Ovary (tissue), 9 donors: Measurements from ENCODE around the gene TALDO1. TPM values are rescaled to one million over a fixed set of nuclear protein-coding genes. Genes with fewer than 3 reads are reported as not detected.

Experiments
- DNase-seq, 5 donors: peaks; one replicate each; pipeline ENCODE4 v3.0.0-alpha.2; 2019 to 2020
- H3K27ac ChIP-seq, 2 donors: fragments of 200-600 bp; one replicate each; pipeline versions ENCODE4 v1.5.1 to v1.8.0; 2019 to 2022
- H3K27me3 ChIP-seq: fragments of 200-600 bp; one replicate; pipeline ENCODE4 v1.8.0; 2022
- H3K36me3 ChIP-seq: fragments of 200-600 bp; sonication (generic); one replicate; pipeline ENCODE4 v1.5.1; 2019
- H3K4me1 ChIP-seq: one replicate; pipeline ENCODE4 v1.8.1; 2013; ENCODE audit warnings: mild to moderate bottlenecking, moderate library complexity; ENCODE audit not compliant: insufficient read depth
- H3K4me3 ChIP-seq: fragments of 200-600 bp; sonication (generic); one replicate; pipeline ENCODE4 v1.5.1; 2017
- H3K9me3 ChIP-seq, 2 donors: fragments of 200-600 bp in 1 of 2; sonication (generic) in 1 of 2; one replicate each; pipeline versions ENCODE4 v1.5.1 to v1.8.1; 2013 to 2019; ENCODE audit warnings: mild to moderate bottlenecking in 1 of 2, moderate library complexity in 1 of 2
- EP300 ChIP-seq: sonication (generic); formaldehyde crosslinking; IDR thresholded peaks from one replicate; pipeline ENCODE4 v1.6.1; 2017; ENCODE audit warnings: antibody characterized with exemption
- POLR2A ChIP-seq: fragments of 450-650 bp; IDR thresholded peaks from one replicate; pipeline ENCODE4 v1.6.1; 2017; ENCODE audit warnings: antibody characterized with exemption, mild to moderate bottlenecking, moderate library complexity
- WGBS, 3 donors: extraction: QIAGEN DNeasy Blood & Tissue Kit in 1 of 3; methylation state at CpG; one replicate each; pipeline versions ENCODE4 v1.1.5 to v1.1.7; 2013 to 2017; 5-methylcytosine and 5-hydroxymethylcytosine counted together
- intact Hi-C, 4 donors: fragments of 100-400 bp; cut with DNase I; formaldehyde crosslinking; loops; one replicate each; pipeline versions ENCODE4 v1.11.0 to v1.15.1; 2022 to 2023
- polyA plus RNA-seq, 2 donors: library from polyadenylated mRNA; stranded (reverse); fragments of 200-250 nt in 1 of 2; fragments of 350-450 nt in 1 of 2; fragmentation: Illumina TruSeq in 1 of 2; extraction: RNeasy Lipid Tissue Mini Kit (QIAGEN cat#74804) in 1 of 2; gene quantifications; one replicate each; pipeline ENCODE4 v1.2.3, GENCODE V29; 2013 to 2014
- total RNA-seq, 7 donors: library from RNA; depleted of rRNA in 2 of 7; stranded (reverse); fragments of >200 nt in 2 of 7; fragmentation: NEBNext Ultra II Directional in 3 of 7; extraction: Animal tissue kit (Norgen Biotek cat#: 25700) in 3 of 7; gene quantifications; one replicate each; pipeline versions ENCODE4 v1.1.0 to v1.2.4, GENCODE V29; 2016 to 2023
- TF ChIP-seq, protein P1 (sequence below), 3 donors: fragments of 450-650 bp in 2 of 3; fragments of 200-600 bp in 1 of 3; IDR thresholded peaks; one replicate each; pipeline versions ENCODE4 v1.5.1 to v1.8.0; 2016 to 2022; ENCODE audit warnings: antibody characterized with exemption in 3 of 3, mild to moderate bottlenecking in 1 of 3
- donor health status: DM: no; HTN: no; CAD: no; lungs with moderate emphysema.
- donor health status: DM: no; HTN: no; CAD: no.
- donor health status: Bipolar disorder and iron deficiency.
- donor health status: DM: yes; HTN: yes; CAD: no.
- donor health status: DM: no; HTN: no; CAD: no.
- donor health status: DM: yes; HTN: yes; CAD: no.

TALDO1 gene
- total and polyA plus RNA-seq, 9 donors = 75.0 to 134 (median 110) TPM

DNA sequence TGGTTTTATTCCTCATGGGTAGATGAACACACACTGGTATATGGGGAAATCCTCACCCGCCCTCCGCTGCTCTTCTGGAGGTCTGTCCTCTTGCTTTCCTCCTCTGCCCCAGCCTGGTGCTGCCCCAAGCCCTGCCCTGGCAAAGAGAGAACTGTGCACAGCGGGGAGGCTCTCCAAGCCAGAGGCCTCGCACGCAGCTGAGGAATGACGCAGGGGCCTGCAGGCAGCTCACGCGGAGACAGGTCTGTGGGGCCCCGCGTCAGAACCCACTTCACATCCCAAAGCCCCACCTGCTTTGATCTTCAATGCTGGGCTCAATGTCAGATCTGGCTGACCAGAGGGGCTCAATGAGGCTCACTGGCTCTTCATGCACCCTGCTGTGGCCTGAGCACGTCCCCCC, 20.0 kb downstream of the TALDO1 start:
- Histone ChIP-seq H3K4me1 (no peaks in the 10 kb centered on the region), H3K9me3 (no peaks in the 10 kb centered on the region), H3K27me3 (no peaks in the 10 kb centered on the region), H3K36me3 (no peaks in the 10 kb centered on the region), H3K27ac (no peak overlapping the region), H3K4me3 (no peak overlapping the region)
- intact Hi-C loops = no loop called here
- TF ChIP-seq, protein P1, sequence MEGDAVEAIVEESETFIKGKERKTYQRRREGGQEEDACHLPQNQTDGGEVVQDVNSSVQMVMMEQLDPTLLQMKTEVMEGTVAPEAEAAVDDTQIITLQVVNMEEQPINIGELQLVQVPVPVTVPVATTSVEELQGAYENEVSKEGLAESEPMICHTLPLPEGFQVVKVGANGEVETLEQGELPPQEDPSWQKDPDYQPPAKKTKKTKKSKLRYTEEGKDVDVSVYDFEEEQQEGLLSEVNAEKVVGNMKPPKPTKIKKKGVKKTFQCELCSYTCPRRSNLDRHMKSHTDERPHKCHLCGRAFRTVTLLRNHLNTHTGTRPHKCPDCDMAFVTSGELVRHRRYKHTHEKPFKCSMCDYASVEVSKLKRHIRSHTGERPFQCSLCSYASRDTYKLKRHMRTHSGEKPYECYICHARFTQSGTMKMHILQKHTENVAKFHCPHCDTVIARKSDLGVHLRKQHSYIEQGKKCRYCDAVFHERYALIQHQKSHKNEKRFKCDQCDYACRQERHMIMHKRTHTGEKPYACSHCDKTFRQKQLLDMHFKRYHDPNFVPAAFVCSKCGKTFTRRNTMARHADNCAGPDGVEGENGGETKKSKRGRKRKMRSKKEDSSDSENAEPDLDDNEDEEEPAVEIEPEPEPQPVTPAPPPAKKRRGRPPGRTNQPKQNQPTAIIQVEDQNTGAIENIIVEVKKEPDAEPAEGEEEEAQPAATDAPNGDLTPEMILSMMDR (IDR thresholded peaks at IDR 0.05) = no peak
- no peak for TF ChIP-seq EP300
- no peak for TF ChIP-seq POLR2A
- no peak for DNase-seq
- 90 to 95% (median 91%) methylated on average over 11 of the region's 11 CpGs for WGBS, 3 donors

DNA sequence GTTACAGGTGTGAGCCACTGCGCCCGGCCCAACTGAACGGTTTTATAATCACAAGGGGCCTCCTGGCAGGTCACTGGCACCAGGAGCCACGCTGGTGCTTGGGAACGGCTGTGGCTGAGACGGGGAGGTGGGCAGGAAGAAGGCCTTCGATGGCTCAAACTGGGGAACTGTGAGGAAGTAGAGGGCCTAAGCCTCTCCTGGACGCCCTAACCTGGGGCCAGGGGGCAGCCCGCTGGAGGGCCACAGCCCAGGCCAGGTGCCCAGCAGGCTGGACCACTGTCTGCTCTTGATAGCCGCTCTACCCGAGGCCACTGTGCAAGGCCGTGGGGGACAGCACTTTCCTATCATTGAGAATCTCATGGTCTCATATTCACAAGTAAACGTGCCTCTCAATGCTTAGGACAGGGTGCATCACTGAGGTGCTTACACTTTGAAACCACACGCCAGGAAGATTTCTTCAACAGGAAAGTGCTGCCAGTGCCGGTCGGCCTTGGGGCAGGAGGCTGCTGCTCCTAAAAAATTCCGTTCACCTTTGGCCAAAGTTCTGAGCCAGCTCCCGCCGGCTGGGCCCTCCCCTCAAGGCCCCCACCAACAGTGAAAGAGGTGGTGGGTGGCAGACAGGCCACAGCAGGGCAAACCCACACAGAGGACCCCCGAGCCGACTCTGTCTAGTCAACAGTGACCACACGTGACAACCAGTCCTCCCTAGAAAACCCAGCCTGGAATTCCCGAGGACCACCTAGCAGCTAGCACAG, 22.8 kb downstream of the TALDO1 start:
- TF ChIP-seq POLR2A = no peak
- TF ChIP-seq EP300 = no peak
- TF ChIP-seq, protein P1 (IDR thresholded peaks at IDR 0.05) = no peak
- WGBS, 3 donors = 84 to 88% (median 86%) methylated on average over 22 to 23 of the region's 23 CpGs
- intact Hi-C loops = no loop called here
- H3K36me3 ChIP-seq = no peaks in the 10 kb centered on the region
- H3K4me1 ChIP-seq = peaks cover 2% of the 10 kb centered on the region
- H3K4me3 ChIP-seq = no peak overlapping the region
- no peak for DNase-seq
- no peak overlapping the region for H3K27ac ChIP-seq
- H3K9me3 ChIP-seq = no peaks in the 10 kb centered on the region
- no peaks in the 10 kb centered on the region for H3K27me3 ChIP-seq

DNA sequence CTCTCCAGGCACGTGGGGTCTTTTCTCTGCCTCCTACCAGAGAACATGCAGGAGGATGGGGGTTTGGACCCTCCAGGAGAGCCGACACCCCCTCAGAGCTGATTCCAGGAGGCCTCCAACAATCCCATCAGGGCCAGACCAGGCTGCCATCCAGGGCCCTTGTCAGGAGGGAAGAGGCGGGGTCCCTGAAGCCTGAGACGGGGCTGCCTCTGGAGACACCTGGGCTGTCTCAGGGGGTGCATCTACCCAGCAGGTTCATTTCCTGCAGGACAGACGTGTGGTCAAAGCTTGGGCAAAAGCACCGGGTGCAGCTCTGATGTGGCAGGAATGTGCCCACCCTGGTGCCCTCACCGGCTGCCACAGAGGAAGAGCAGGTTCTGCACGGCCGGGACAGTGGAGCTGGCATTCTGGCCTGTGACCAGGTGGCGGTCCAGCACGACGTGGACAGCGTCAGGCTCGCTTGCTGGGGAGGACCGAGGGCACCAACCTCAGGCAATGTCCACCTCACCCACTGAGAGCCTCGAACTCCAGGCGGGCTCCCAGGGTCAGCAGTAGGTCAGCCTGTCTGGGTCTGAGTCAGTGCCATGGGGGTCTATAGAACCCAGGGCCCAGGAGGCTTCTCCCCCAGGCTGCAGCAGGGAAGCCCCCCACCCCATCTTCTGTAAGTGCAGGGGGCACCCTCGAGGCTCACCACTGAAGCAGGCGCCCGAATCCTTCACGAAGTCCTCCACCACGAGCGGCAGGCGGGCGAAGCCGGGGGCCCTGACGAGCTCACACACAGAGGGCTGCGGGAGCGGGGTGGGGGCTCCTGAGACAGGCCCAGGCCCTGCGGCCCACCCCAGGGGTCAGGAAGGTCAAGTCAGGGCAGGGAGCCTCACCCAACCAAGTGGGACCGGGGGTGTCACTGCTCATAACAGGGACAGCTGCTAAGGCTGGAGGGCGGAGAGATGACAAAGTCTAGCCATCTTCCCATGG, 23.7 kb downstream of the TALDO1 start:
- Histone ChIP-seq H3K4me3 (no peak overlapping the region), H3K4me1 (peaks cover 3% of the 10 kb centered on the region), H3K27me3 (no peaks in the 10 kb centered on the region), H3K27ac (no peak overlapping the region), H3K9me3 (no peaks in the 10 kb centered on the region), H3K36me3 (no peaks in the 10 kb centered on the region)
- intact Hi-C loops = no loop called here
- 85 to 89% (median 88%) methylated on average over 32 of the region's 32 CpGs for whole genome bisulfite sequencing, 3 donors
- DNase-seq = peak in 1 of 5 donors; percentile 24
- TF ChIP-seq POLR2A = no peak
- TF ChIP-seq, protein P1 (IDR thresholded peaks at IDR 0.05) = no peak
- no peak for TF ChIP-seq EP300

DNA sequence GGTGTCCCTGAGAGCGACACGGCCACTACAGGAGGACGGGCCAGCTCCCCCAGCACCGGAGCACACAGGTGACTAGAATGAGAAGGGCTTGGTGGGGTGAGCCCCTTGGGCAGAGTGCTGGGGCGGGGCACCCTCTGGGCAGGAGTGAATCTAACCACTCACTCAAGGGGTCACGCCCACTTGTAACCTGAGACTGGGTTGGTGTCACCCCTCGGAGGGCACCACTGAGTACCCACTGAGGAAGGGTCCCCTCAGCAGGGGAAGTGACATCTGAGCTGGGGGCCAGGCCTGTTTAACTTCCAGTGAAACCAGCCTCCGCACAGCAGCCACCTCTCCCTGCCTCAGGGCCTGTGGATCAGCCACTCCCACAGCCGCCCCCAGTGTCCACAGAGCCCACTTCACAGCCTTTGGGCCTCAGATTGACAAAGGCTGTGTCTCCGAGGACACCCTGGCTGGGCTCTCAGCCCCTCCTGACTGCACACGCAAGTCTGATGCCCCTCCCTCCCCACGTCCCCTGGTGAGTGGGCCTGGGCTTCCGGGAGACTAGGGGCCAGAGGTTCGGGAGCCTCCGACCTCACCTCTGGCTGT, 24.4 kb downstream of the TALDO1 start:
- DNase-seq = peak in 1 of 5 donors; percentile 25
- no peak overlapping the region for H3K4me3 ChIP-seq
- H3K27me3 ChIP-seq = no peaks in the 10 kb centered on the region
- no peaks in the 10 kb centered on the region for H3K9me3 ChIP-seq
- TF ChIP-seq, protein P1 (IDR thresholded peaks at IDR 0.05) = no peak
- TF ChIP-seq POLR2A = no peak
- TF ChIP-seq EP300 = no peak
- H3K27ac ChIP-seq = no peak overlapping the region
- H3K4me1 ChIP-seq = peaks cover 7% of the 10 kb centered on the region
- H3K36me3 ChIP-seq = no peaks in the 10 kb centered on the region
- intact Hi-C loops = no loop called here
- 81 to 85% (median 83%) methylated on average over 14 to 15 of the region's 15 CpGs for WGBS, 3 donors
